ENCODE measurements around the gene EHD1.

DNA sequence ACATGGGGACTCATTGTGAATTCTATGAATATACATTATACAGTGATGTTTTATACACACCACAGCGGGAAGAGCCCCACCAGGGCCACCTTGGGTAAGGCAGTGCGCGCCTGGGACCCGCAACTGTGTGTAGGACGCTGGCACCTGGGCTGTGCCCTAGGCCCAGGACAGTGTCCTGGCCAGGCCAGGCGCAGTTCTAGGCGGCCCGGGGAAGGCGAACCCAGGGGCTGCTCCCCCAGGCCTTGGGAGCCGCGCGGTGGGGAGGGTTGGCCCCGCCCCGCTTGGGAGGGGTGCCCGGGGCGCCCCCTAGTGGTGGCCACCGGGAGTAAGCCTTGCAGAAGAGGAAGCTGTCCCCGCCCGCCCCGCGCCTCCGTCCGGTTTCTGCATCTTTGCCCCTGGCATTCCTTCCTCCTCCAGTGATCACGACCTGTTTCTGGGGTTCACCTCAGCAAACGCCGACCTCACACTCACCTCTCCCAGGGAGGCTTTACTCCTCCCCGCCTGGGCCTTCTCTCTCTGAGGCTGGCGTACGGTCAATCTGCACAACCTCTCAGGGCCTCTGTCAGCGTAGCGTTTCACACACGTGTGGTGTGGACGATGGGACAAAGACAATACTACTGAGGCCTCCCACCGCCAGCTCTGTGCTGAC, 9.5 kb upstream of the EHD1 start:
- TF ChIP-seq, protein P1, sequence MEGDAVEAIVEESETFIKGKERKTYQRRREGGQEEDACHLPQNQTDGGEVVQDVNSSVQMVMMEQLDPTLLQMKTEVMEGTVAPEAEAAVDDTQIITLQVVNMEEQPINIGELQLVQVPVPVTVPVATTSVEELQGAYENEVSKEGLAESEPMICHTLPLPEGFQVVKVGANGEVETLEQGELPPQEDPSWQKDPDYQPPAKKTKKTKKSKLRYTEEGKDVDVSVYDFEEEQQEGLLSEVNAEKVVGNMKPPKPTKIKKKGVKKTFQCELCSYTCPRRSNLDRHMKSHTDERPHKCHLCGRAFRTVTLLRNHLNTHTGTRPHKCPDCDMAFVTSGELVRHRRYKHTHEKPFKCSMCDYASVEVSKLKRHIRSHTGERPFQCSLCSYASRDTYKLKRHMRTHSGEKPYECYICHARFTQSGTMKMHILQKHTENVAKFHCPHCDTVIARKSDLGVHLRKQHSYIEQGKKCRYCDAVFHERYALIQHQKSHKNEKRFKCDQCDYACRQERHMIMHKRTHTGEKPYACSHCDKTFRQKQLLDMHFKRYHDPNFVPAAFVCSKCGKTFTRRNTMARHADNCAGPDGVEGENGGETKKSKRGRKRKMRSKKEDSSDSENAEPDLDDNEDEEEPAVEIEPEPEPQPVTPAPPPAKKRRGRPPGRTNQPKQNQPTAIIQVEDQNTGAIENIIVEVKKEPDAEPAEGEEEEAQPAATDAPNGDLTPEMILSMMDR (conservative IDR thresholded peaks at IDR 0.05; ENCODE audit: low read depth, low read length), result peak; percentile 95
- no peak for TF ChIP-seq EZH2 (IDR thresholded peaks at IDR 0.05; ENCODE audit: low read length, unreplicated experiment)
